Testis (tissue), 3 donors: ENCODE data around the gene TRPC1. TPM values are rescaled to one million over a fixed set of nuclear protein-coding genes. Genes with fewer than 3 reads are reported as not detected.

Experiments
- DNase-seq: peaks from one replicate; pipeline ENCODE4 v3.0.0-alpha.2; 2019
- H3K27ac ChIP-seq, 2 donors: fragments of 200-600 bp; sonication (generic); one replicate each; pipeline ENCODE4 v1.5.1; 2019
- H3K27me3 ChIP-seq: fragments of 200-600 bp; sonication (generic); one replicate; pipeline ENCODE4 v1.5.1; 2019
- H3K36me3 ChIP-seq: fragments of 200-600 bp; sonication (generic); one replicate; pipeline ENCODE4 v1.5.1; 2017; ENCODE audit warnings: low read depth; ENCODE audit errors: missing control alignments
- H3K4me1 ChIP-seq: fragments of 200-600 bp; sonication (generic); one replicate; pipeline ENCODE4 v1.5.1; 2019
- H3K4me3 ChIP-seq, 2 donors: fragments of 200-600 bp; sonication (generic); one replicate each; pipeline ENCODE4 v1.5.1; 2017 to 2019
- H3K9me3 ChIP-seq: fragments of 200-600 bp; sonication (generic); one replicate; pipeline ENCODE4 v1.5.1; 2017
- POLR2A ChIP-seq: fragments of 450-650 bp; IDR thresholded peaks from one replicate; pipeline ENCODE4 v1.6.1; 2017; ENCODE audit warnings: antibody characterized with exemption, mild to moderate bottlenecking, moderate library complexity
- WGBS, 2 donors: methylation state at CpG; one replicate each; pipeline ENCODE4 v1.1.5; 2018; 5-methylcytosine and 5-hydroxymethylcytosine counted together
- intact Hi-C: fragments of 100-400 bp; cut with DNase I; formaldehyde crosslinking; loops from one replicate; pipeline ENCODE4 v1.15.1; 2023; ENCODE audit warnings: low total_unique reads
- polyA plus RNA-seq: library from polyadenylated mRNA; stranded (reverse); fragments of 350-450 nt; fragmentation: Illumina TruSeq; extraction: RNeasy Lipid Tissue Mini Kit (QIAGEN cat#74804); gene quantifications from one replicate; pipeline ENCODE4 v1.2.3, GENCODE V29; 2014; ENCODE audit warnings: low read depth, low replicate concordance; ENCODE audit not compliant: insufficient read depth
- total RNA-seq, 2 donors: library from RNA; depleted of rRNA; stranded (reverse); fragments of >200 nt; gene quantifications; one replicate each; pipeline ENCODE4 v1.2.3, GENCODE V29; 2016
- TF ChIP-seq, protein P1 (sequence below), 3 experiments: fragments of 450-650 bp in 2 of 3; fragments of 200-600 bp in 1 of 3; sonication (generic) in 1 of 3; IDR thresholded peaks; one replicate each; pipeline ENCODE4 v1.5.1; 2016 to 2019; ENCODE audit warnings: antibody characterized with exemption in 3 of 3, mild to moderate bottlenecking in 2 of 3, moderate library complexity in 1 of 3

The TRPC1 gene
- total and polyA plus RNA-seq, 3 donors from 2014 or later, result 9.2 to 24.8 (median 23.1) TPM

DNA sequence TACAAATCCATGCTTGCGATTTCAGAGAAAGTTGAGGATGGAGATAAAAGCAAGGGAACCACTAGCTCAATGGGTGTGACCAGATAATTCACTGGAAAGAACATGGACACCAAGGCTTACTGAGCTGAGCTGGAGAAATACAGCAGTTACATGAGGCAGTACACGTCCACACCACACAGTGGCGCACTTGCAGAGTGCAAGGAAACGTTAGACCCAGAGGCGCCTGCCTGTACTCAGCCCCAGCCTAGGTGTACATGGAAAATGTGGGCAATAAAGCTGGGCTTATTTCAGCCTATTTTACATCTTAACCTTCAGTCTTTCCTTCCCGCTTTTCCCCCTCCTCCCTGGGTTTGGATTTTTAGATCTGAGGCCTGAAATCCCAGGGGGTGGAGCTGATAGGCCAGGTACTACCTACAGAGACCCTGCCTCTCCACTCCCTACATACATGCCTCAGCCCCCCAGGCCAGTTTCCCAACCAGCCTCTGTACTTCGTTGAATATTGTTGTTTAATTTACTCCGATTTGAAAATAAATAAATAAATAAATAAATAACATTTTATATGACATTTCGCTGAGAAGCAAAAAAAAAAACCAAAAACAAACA lies 105.0 kb downstream of the TRPC1 start:
- H3K27ac ChIP-seq, result no peak overlapping the region
- H3K4me1 ChIP-seq, result no peaks in the 10 kb centered on the region
- peak; percentile 92 for DNase-seq
- TF ChIP-seq, protein P1, sequence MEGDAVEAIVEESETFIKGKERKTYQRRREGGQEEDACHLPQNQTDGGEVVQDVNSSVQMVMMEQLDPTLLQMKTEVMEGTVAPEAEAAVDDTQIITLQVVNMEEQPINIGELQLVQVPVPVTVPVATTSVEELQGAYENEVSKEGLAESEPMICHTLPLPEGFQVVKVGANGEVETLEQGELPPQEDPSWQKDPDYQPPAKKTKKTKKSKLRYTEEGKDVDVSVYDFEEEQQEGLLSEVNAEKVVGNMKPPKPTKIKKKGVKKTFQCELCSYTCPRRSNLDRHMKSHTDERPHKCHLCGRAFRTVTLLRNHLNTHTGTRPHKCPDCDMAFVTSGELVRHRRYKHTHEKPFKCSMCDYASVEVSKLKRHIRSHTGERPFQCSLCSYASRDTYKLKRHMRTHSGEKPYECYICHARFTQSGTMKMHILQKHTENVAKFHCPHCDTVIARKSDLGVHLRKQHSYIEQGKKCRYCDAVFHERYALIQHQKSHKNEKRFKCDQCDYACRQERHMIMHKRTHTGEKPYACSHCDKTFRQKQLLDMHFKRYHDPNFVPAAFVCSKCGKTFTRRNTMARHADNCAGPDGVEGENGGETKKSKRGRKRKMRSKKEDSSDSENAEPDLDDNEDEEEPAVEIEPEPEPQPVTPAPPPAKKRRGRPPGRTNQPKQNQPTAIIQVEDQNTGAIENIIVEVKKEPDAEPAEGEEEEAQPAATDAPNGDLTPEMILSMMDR (IDR thresholded peaks at IDR 0.05), result peak; percentile 53 to 76 (median 73)
- no peak for TF ChIP-seq POLR2A
- no peak overlapping the region for H3K4me3 ChIP-seq
- H3K27me3 ChIP-seq, result no peaks in the 10 kb centered on the region
- H3K9me3 ChIP-seq, result no peaks in the 10 kb centered on the region
- H3K36me3 ChIP-seq, result no peaks in the 10 kb centered on the region
- 37 to 43% methylated on average over 9 of the region's 9 CpGs for WGBS, 2 donors
- intact Hi-C loops, result no loop called here

DNA sequence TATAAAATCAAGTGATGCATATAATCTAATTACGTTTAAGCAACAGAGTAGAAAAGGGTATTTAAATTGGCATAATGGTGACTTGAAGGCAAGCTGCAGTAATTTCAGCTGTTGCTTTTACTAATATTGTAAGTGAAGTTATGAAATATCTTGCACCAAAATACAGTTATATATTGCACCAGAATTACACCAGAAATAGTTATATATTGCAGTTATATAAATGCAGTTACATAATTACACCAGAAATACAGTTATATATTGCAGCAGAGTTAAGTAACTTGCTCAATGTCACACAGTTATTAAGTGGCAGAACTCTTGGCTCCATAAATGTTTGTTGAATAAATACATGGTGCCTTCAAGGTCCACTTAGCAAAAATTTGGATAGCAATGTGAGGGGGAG lies 113.7 kb downstream of the TRPC1 start:
- Histone ChIP-seq H3K27me3 (no peaks in the 10 kb centered on the region), H3K4me1 (no peaks in the 10 kb centered on the region), H3K36me3 (no peaks in the 10 kb centered on the region), H3K4me3 (no peak overlapping the region), H3K9me3 (no peaks in the 10 kb centered on the region), H3K27ac (no peak overlapping the region)
- TF ChIP-seq, protein P1 (IDR thresholded peaks at IDR 0.05), result no peak
- no peak for TF ChIP-seq POLR2A
- 94% methylated on average over 1 of the region's 1 CpG for WGBS, 2 donors
- DNase-seq, result no peak
- intact Hi-C loops, result no loop called here

DNA sequence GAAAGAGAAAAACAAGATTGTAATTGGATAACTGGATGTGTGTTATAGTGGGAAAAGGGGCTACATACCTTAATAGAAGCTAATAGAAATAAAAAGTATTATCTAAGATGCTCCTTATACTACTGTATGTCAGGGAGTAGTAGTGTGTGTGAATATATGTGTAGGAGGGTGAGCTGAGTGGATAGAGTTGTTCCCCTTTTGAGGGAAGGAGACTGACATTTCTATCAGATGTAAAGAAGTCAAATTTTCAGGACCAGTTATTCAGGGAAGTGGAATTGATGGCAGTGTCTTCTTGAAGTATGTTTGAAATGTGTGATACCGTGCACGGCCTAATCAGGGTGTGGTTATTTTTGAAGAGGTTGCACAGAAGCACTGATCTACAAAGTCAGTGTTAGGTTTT lies 116.0 kb downstream of the TRPC1 start:
- 90 to 92% methylated on average over 2 of the region's 2 CpGs for WGBS, 2 donors
- Histone ChIP-seq H3K4me1 (no peaks in the 10 kb centered on the region), H3K27me3 (no peaks in the 10 kb centered on the region), H3K36me3 (no peaks in the 10 kb centered on the region), H3K4me3 (no peak overlapping the region), H3K9me3 (no peaks in the 10 kb centered on the region), H3K27ac (no peak overlapping the region)
- intact Hi-C loops, result no loop called here
- no peak for TF ChIP-seq POLR2A
- TF ChIP-seq, protein P1 (IDR thresholded peaks at IDR 0.05), result no peak
- DNase-seq, result no peak

DNA sequence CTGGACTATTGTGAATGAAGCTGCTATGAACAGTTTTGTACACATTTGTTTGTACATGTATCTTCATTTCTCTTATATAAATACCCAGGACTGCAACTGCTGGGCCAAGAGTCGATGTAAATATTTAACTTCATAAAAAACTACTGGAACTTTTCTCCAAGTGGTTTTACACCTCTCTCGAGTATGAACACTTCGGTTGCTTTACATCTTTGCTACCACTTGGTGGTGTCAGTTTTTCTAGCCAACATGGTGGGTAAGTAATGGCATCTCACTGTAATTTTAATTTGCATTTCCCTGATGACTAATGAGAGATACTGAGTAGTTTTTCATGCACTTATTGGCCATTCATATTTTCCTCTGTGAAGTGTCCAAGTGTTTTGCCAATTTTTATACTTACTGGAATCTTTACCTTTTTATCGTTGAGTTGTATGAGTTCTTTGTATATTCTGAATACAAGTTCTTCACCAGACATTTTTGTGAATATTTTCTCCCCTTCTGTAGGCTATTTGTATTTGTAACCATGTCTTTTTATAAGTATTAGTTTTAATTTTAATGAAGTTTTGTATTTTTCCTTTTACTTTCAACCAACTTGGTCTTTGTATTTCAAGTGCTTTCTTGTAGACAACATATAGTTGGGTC lies 120.6 kb downstream of the TRPC1 start:
- WGBS, 2 donors, result 83% methylated on average over 4 of the region's 4 CpGs
- H3K36me3 ChIP-seq, result no peaks in the 10 kb centered on the region
- H3K4me3 ChIP-seq, result no peak overlapping the region
- TF ChIP-seq, protein P1 (IDR thresholded peaks at IDR 0.05), result no peak
- TF ChIP-seq POLR2A, result no peak
- no peak for DNase-seq
- H3K27ac ChIP-seq, result no peak overlapping the region
- intact Hi-C loops, result no loop called here
- H3K4me1 ChIP-seq, result peaks cover 7% of the 10 kb centered on the region
- no peaks in the 10 kb centered on the region for H3K9me3 ChIP-seq
- H3K27me3 ChIP-seq, result no peaks in the 10 kb centered on the region
